K562 (cell line): ENCODE results near the gene MS4A13. TPM values are rescaled to one million over a fixed set of nuclear protein-coding genes. Genes with fewer than 3 reads are reported as not detected.

Source experiments
- ATAC-seq: fragments of 200-7000 bp; cut with Tn5 transposase; 3 replicates; pipeline ENCODE4 v1.9.1; 2020; ENCODE audit warnings: moderate library complexity
- BruUV-seq: library from RNA; stranded (reverse); fragments of 400-500 nt; replicated peaks from 2 replicates; lab custom pipeline; 2021; lab: Mats Ljungman, UMichigan
- CTCF ChIA-PET: fragments of 300-600 bp; formaldehyde crosslinking; extraction: SDS; loops from one replicate; lab custom pipeline; 2021; ENCODE audit warnings: low intra/inter-chr PET ratio; lab: Yijun Ruan, JAX
- POLR2A ChIA-PET: fragments of 300-600, 350-650 bp; sonication (Branson Sonifier 250); formaldehyde crosslinking; extraction: SDS; loops from one replicate; lab custom pipeline; 2021; ENCODE audit warnings: antibody characterized with exemption, inconsistent platforms; lab: Yijun Ruan, JAX
- DNase-seq, 4 experiments: peaks; one replicate each; pipeline versions ENCODE4 v3.0.0 to v3.0.0-alpha.2; 2011 to 2018; ENCODE audit warnings: low spot score in 3 of 4, mixed read lengths in 3 of 4; ENCODE audit errors: extremely low read depth in 1 of 4
- FAIRE-seq: peaks from 2 replicates; lab custom pipeline; 2011; peaks lifted over from hg19 to GRCh38; lab: Jason Lieb, UNC
- H2AFZ ChIP-seq: 2 replicates; pipeline ENCODE4 v1.6.0; 2011; ENCODE audit warnings: low read depth, low read length, control low read depth, inconsistent platforms
- H3K27ac ChIP-seq: fragments of 200-600 bp; 3 replicates; pipeline ENCODE4 v1.8.0; 2011; ENCODE audit warnings: low read depth, mild to moderate bottlenecking, control low read depth, inconsistent platforms, low read length, moderate library complexity, mixed read lengths; ENCODE audit errors: extremely low read depth
- H3K27me3 ChIP-seq, 2 experiments: fragments of 300-600 bp in 1 of 2; 2 replicates in 1 of 2; 3 replicates in 1 of 2; pipeline versions ENCODE4 v1.6.0 to v1.8.0; 2011; ENCODE audit warnings: inconsistent platforms in 2 of 2, low read length in 2 of 2, mild to moderate bottlenecking in 1 of 2, mixed read lengths in 1 of 2, moderate library complexity in 1 of 2; ENCODE audit not compliant: control insufficient read depth in 2 of 2, insufficient read depth in 2 of 2
- H3K36me3 ChIP-seq: fragments of 300-600 bp; 3 replicates; pipeline ENCODE4 v1.8.0; 2011; ENCODE audit warnings: mild to moderate bottlenecking, low read length, inconsistent platforms; ENCODE audit not compliant: control insufficient read depth, insufficient read depth
- H3K4me1 ChIP-seq, 2 experiments: fragments of 200-600 bp in 1 of 2; replicated peaks in 1 of 2; 2 replicates in 1 of 2; 3 replicates in 1 of 2; pipeline versions ENCODE4 v1.5.1 to v1.8.0; 2011; ENCODE audit warnings: inconsistent platforms in 2 of 2, low read length in 2 of 2, mild to moderate bottlenecking in 1 of 2, mixed read lengths in 1 of 2, moderate library complexity in 1 of 2; ENCODE audit not compliant: control insufficient read depth in 2 of 2, insufficient read depth in 2 of 2
- H3K4me2 ChIP-seq: 2 replicates; pipeline ENCODE4 v1.6.1; 2011; ENCODE audit warnings: low read length, control low read depth, inconsistent platforms, mixed read lengths; ENCODE audit not compliant: insufficient read depth
- H3K4me3 ChIP-seq: fragments of 200-600 bp; sonication (generic), shearing (Covaris generic); 2 replicates; pipeline ENCODE4 v1.5.1; 2016; ENCODE audit warnings: control low read depth, inconsistent platforms
- H3K79me2 ChIP-seq: fragments of 200-600 bp; 3 replicates; pipeline ENCODE4 v1.8.0; 2011; ENCODE audit warnings: low read length, inconsistent platforms; ENCODE audit not compliant: control insufficient read depth, insufficient read depth
- H3K9ac ChIP-seq, 2 experiments: 2 replicates each; pipeline versions ENCODE4 v1.6.0 to v1.6.1; 2011; ENCODE audit warnings: low read depth in 2 of 2, low read length in 2 of 2, control low read depth in 1 of 2, inconsistent platforms in 1 of 2, mild to moderate bottlenecking in 1 of 2, mixed read lengths in 1 of 2; ENCODE audit not compliant: insufficient read depth in 1 of 2
- H3K9me1 ChIP-seq: one replicate; pipeline ENCODE4 v1.6.0; 2011; ENCODE audit warnings: inconsistent platforms, mild to moderate bottlenecking, low read length, moderate library complexity; ENCODE audit not compliant: control insufficient read depth, insufficient read depth
- H3K9me3 ChIP-seq: replicated peaks from 2 replicates; pipeline ENCODE4 v1.5.1; 2011; ENCODE audit warnings: low read depth, low read length, inconsistent platforms; ENCODE audit not compliant: control insufficient read depth, insufficient read depth
- H4K20me1 ChIP-seq: replicated peaks from 2 replicates; pipeline ENCODE4 v1.6.1; 2011; ENCODE audit warnings: low read length, inconsistent platforms, mixed read lengths; ENCODE audit not compliant: control insufficient read depth, insufficient read depth
- CREM ChIP-seq: IDR thresholded peaks from 2 replicates; pipeline ENCODE4 v1.6.1; 2014; ENCODE audit warnings: antibody characterized with exemption, low read depth
- EHMT2 ChIP-seq: fragments of 450-650 bp; IDR thresholded peaks from 2 replicates; pipeline ENCODE4 v1.6.1; 2018; ENCODE audit warnings: antibody characterized with exemption
- FOXJ2 ChIP-seq: fragments of 200-800 bp; sonication (Bioruptor generic); IDR thresholded peaks from 2 replicates; pipeline ENCODE4 v1.6.1; 2016; ENCODE audit warnings: missing genetic modification characterization, missing compliant biosample characterization
- GABPA ChIP-seq: fragments of 200-800 bp; sonication (Bioruptor generic); conservative IDR thresholded peaks from 2 replicates; pipeline ENCODE4 v1.6.1; 2016; ENCODE audit warnings: low read depth, missing genetic modification characterization, missing compliant biosample characterization
- HEY1 ChIP-seq: fragments of 250-450 bp; sonication (Bioruptor Pico); IDR thresholded peaks from 2 replicates; pipeline ENCODE4 v1.5.0; 2020; ENCODE audit warnings: mild to moderate bottlenecking, moderate library complexity, borderline replicate concordance
- HNRNPLL ChIP-seq: fragments of 200-400 bp; formaldehyde crosslinking; IDR thresholded peaks from 2 replicates; pipeline ENCODE4 v1.6.1; 2017; ENCODE audit warnings: low read length, low read depth, mild to moderate bottlenecking; ENCODE audit not compliant: poor library complexity, severe bottlenecking
- KAT2B ChIP-seq: IDR thresholded peaks from one replicate; pipeline ENCODE4 v1.6.1; 2012; ENCODE audit warnings: low read depth, mild to moderate bottlenecking, control low read depth, inconsistent platforms, low read length, moderate library complexity
- NFYB ChIP-seq: IDR thresholded peaks from 2 replicates; pipeline ENCODE4 v1.6.1; 2011; ENCODE audit warnings: mild to moderate bottlenecking, moderate library complexity; ENCODE audit not compliant: insufficient read length; ENCODE audit errors: extremely low read depth
- SMARCE1 ChIP-seq: fragments of 450-650 bp; IDR thresholded peaks from 2 replicates; pipeline ENCODE4 v1.7.1; 2016; ENCODE audit warnings: mild to moderate bottlenecking
- SRSF7 ChIP-seq: fragments of 200-400 bp; formaldehyde crosslinking; optimal IDR thresholded peaks from 2 replicates; pipeline ENCODE3; 2017; ENCODE audit warnings: mild to moderate bottlenecking, low read depth, low read length
- TFAM ChIP-seq: fragments of 250-450 bp; sonication (Bioruptor Pico); conservative IDR thresholded peaks from 2 replicates; pipeline ENCODE4 v1.5.0; 2021; ENCODE audit warnings: mild to moderate bottlenecking, moderate library complexity
- XRCC5 ChIP-seq: fragments of 200-400 bp; formaldehyde crosslinking; IDR thresholded peaks from 2 replicates; pipeline ENCODE4 v1.6.1; 2017; ENCODE audit warnings: low read depth, mild to moderate bottlenecking, low read length
- YBX1 ChIP-seq: fragments of 450-650 bp; IDR thresholded peaks from 2 replicates; pipeline ENCODE4 v1.7.1; 2016; ENCODE audit warnings: mild to moderate bottlenecking
- ZBTB1 ChIP-seq: sonication (generic); formaldehyde crosslinking; IDR thresholded peaks from 2 replicates; pipeline ENCODE4 v1.8.1; 2023; ENCODE audit warnings: missing genetic modification reagents, low read depth, mild to moderate bottlenecking, borderline replicate concordance
- ZNF780A ChIP-seq: fragments of 250-450 bp; sonication (Bioruptor Pico); IDR thresholded peaks from 2 replicates; pipeline ENCODE4 v1.5.0; 2021; ENCODE audit warnings: mild to moderate bottlenecking
- WGBS: fragments of 100-300 bp; shearing (Covaris generic); methylation state at CpG from one replicate; pipeline ENCODE4 v1.1.6; 2016; ENCODE audit warnings: low coverage, mixed read lengths; ENCODE audit not compliant: insufficient coverage; ENCODE audit errors: missing lambda C conversion rate; 5-methylcytosine and 5-hydroxymethylcytosine counted together
- in situ Hi-C: fragments of 300-500 bp; cut with MboI; formaldehyde crosslinking; loops from 4 replicates; pipeline ENCODE4 v1.15.0; 2018; ENCODE audit warnings: inconsistent platforms, mixed read lengths
- intact Hi-C: fragments of 100-400 bp; cut with micrococcal nuclease; formaldehyde crosslinking; loops from 2 replicates; pipeline ENCODE4 v1.14.2; 2022
- polyA plus RNA-seq, 8 experiments: library from polyadenylated mRNA; depleted of rRNA in 4 of 8; stranded (reverse) in 5 of 8; unstranded in 3 of 8; fragments of >200 nt; fragmentation: Nextera tagmentation in 2 of 8; fragmentation: Illumina TruSeq in 1 of 8; extraction: Ambion mirVana in 2 of 8; extraction: Trizol in 1 of 8; gene quantifications; 2 replicates each; pipeline versions ENCODE4 v1.2.1 to v1.2.3, GENCODE V29; 2011 to 2014; ENCODE audit warnings: inconsistent platforms in 1 of 8, missing spikeins in 1 of 8
- total RNA-seq, 7 experiments: library from RNA; depleted of rRNA in 6 of 7; stranded (reverse); fragments of >200 nt in 6 of 7; fragmentation: Illumina TruSeq in 2 of 7; extraction: Trizol in 2 of 7; gene quantifications; 2 replicates each; pipeline versions ENCODE4 v1.2.1 to v1.2.3, GENCODE V29; 2011 to 2021; ENCODE audit warnings: low replicate concordance in 1 of 7
- TF ChIP-seq, protein P1 (sequence below): fragments of 250-450 bp; sonication (Bioruptor Pico); IDR thresholded peaks from 2 replicates; pipeline ENCODE4 v1.8.0; 2022; ENCODE audit warnings: inconsistent platforms
- TF ChIP-seq, protein P2 (sequence below): sonication (generic); formaldehyde crosslinking; IDR thresholded peaks from 2 replicates; pipeline ENCODE4 v1.8.1; 2022; ENCODE audit warnings: missing genetic modification reagents
- TF ChIP-seq, protein P3 (sequence below): fragments of 450-650 bp; IDR thresholded peaks from 2 replicates; pipeline ENCODE4 v1.6.1; 2017; ENCODE audit warnings: mild to moderate bottlenecking, moderate library complexity

The MS4A13 gene
- total and polyA plus RNA-seq, 9 of the 15 experiments (the other 6 are each of a cell fraction or from before 2014, with no cell fraction given), result 0.15 to 0.43 (median 0.36) TPM; not detected in 6

DNA sequence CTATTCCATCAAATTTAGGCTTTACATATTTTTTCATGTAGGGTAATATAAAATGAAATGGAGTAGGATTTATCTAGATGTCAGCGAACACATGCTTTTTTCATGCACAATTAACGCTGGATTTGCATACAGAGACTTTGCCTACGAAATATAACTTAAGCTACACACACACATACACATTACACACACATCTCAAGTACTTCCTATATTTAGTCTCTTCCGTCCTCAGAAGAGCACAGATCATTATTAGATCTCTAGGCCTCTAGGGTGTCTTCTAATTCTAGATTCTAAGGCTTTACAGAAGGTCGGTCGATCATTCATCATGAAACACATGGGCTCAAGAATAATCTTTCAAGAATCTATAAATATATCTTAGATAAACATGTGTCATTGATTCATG lies 3.8 kb upstream of the MS4A13 start:
- CTCF ChIA-PET, result no interaction called here
- no peak for ATAC-seq
- BruUV-seq, result no TSS peak

More for the DNA sequence above, 3.8 kb upstream of the MS4A13 start:
- Histone ChIP-seq H3K9me1 (no peaks in the 10 kb centered on the region), H3K27ac (no peak overlapping the region), H3K9me3 (no peaks in the 10 kb centered on the region), H3K27me3 (0 out of 5 replicates have a peak, but pooled peaks cover 0 to 3% of the 10 kb centered on the region in 2 experiments), H3K36me3 (no peaks in the 10 kb centered on the region), H3K9ac (no peak overlapping the region), H3K79me2 (no peaks in the 10 kb centered on the region), H3K4me1 (peaks cover 3 to 5% of the 10 kb centered on the region in 2 experiments; a peak in 3 of 5 replicates), H3K4me2 (no peak overlapping the region), H4K20me1 (no peaks in the 10 kb centered on the region), H3K4me3 (no peak overlapping the region), H2AFZ (no peak overlapping the region)
- FAIRE-seq (no peak), DNase-seq (no peak)
- WGBS, result 14% methylated on average over 6 of the region's 6 CpGs
- intact Hi-C loops, result no loop called here
- in situ Hi-C loops, result no loop called here
- POLR2A ChIA-PET, result no interaction called here
- TF ChIP-seq HEY1 (CRISPR knock-in tag) (no peak), GABPA (tag) (no peak), SMARCE1 (no peak), XRCC5 (no peak), KAT2B (no peak), FOXJ2 (tag) (no peak), CREM (no peak), YBX1 (no peak), SRSF7 (no peak), EHMT2 (no peak), TFAM (CRISPR knock-in tag) (no peak), NFYB (no peak), HNRNPLL (no peak), ZNF780A (CRISPR knock-in tag) (no peak), ZBTB1 (no peak)
- TF ChIP-seq, protein P1, sequence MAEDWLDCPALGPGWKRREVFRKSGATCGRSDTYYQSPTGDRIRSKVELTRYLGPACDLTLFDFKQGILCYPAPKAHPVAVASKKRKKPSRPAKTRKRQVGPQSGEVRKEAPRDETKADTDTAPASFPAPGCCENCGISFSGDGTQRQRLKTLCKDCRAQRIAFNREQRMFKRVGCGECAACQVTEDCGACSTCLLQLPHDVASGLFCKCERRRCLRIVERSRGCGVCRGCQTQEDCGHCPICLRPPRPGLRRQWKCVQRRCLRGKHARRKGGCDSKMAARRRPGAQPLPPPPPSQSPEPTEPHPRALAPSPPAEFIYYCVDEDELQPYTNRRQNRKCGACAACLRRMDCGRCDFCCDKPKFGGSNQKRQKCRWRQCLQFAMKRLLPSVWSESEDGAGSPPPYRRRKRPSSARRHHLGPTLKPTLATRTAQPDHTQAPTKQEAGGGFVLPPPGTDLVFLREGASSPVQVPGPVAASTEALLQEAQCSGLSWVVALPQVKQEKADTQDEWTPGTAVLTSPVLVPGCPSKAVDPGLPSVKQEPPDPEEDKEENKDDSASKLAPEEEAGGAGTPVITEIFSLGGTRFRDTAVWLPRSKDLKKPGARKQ (CRISPR knock-in tag), result no peak
- TF ChIP-seq, protein P2, sequence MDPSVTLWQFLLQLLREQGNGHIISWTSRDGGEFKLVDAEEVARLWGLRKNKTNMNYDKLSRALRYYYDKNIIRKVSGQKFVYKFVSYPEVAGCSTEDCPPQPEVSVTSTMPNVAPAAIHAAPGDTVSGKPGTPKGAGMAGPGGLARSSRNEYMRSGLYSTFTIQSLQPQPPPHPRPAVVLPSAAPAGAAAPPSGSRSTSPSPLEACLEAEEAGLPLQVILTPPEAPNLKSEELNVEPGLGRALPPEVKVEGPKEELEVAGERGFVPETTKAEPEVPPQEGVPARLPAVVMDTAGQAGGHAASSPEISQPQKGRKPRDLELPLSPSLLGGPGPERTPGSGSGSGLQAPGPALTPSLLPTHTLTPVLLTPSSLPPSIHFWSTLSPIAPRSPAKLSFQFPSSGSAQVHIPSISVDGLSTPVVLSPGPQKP (CRISPR knock-in tag), result no peak
- TF ChIP-seq, protein P3, sequence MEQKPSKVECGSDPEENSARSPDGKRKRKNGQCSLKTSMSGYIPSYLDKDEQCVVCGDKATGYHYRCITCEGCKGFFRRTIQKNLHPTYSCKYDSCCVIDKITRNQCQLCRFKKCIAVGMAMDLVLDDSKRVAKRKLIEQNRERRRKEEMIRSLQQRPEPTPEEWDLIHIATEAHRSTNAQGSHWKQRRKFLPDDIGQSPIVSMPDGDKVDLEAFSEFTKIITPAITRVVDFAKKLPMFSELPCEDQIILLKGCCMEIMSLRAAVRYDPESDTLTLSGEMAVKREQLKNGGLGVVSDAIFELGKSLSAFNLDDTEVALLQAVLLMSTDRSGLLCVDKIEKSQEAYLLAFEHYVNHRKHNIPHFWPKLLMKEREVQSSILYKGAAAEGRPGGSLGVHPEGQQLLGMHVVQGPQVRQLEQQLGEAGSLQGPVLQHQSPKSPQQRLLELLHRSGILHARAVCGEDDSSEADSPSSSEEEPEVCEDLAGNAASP, result no peak
